ENCODE data around the gene CST3.
A peak's percentile ranks its signal among the peaks of the same experiment; 100 is the strongest.
"Not testable (repeated sequence)": the region's sequence is repeated elsewhere in the genome, so short reads cannot be mapped to it uniquely, and the experiment has no call there.

The CST3 gene

GRCh38 chr20:23637282-23638221 is at the start of gene CST3:
Gene CST3 (minus strand): TSS chr20:23637955. CDS start chr20:23637862, 93 bp downstream.
- peak within 1 kb of the TSS; percentile 81 for H3K9ac ChIP-seq (ENCODE audit: low read depth, low read length)
- peaks cover 16% of the 10 kb centered on the region for H3K4me1 ChIP-seq (ENCODE audit: insufficient read depth, low read length)
- no peaks in the 10 kb centered on the region; the same call in 1 of the 2 replicates for H3K36me3 ChIP-seq (ENCODE audit: insufficient read depth, low read length)
- H3K9me3 ChIP-seq (ENCODE audit: control insufficient read depth, insufficient read depth, low read length), result no peaks in the 10 kb centered on the region

DNA sequence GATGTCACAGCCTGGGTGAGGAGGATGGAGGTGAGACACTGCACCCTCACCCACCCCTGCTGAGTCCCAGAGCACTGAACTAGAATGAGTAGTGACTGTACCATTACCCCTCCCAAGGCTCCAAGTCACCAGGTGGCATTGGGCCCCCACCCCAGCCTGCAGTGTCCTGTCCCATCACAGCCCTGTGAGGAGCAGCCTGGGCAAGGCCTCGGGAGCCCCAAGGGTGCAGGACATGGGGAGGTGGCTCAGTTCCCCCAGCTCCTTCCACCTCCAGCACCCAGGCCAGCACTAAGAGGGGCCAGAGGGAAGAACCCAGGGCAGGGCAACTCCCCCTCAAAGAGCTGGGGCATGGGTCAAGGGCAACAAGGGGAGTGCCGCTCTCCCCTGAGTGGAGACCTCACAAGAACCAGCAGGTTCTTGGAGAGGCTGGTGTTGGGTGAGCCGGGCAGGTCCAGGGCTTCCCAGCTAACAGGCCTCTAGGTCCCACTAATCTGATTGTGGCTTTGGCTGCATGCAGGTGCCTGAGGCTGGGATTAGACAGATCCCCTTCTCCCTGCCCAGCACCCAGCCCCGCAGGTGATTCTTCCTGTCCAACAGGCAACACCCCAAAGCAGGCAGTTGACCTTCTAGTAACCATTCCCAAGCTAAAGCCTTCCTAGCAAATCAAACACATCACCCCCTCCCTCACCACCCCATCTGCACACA is 48.4 kb upstream of the CST3 start:
- no peaks in the 10 kb centered on the region for H3K4me1 ChIP-seq (ENCODE audit: insufficient read depth, low read length)
- no peaks in the 10 kb centered on the region for H3K36me3 ChIP-seq (ENCODE audit: insufficient read depth, low read length)
- H3K9ac ChIP-seq (ENCODE audit: low read depth, low read length), result no peak overlapping the region
- H3K9me3 ChIP-seq (ENCODE audit: control insufficient read depth, insufficient read depth, low read length), result no peaks in the 10 kb centered on the region

DNA sequence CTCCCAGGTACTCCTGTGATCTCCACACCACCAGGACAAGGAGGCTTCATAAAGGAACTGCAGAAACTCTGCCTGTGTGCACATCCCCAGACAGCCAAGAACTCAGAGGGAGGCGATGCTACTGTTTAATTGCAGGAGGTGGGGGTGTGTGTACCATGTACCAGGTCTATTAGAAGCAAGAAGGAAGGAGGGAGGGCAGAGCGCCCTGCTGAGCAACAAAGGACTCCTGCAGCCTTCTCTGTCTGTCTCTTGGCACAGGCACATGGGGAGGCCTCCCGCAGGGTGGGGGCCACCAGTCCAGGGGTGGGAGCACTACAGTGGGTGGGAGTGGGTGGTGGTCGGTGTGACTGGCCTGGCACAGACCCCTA is 47.8 kb upstream of the CST3 start:
- H3K9ac ChIP-seq (ENCODE audit: low read depth, low read length); H3K36me3 ChIP-seq (ENCODE audit: insufficient read depth, low read length); H3K9me3 ChIP-seq (ENCODE audit: control insufficient read depth, insufficient read depth, low read length); H3K4me1 ChIP-seq (ENCODE audit: insufficient read depth, low read length): not testable (repeated sequence)

DNA sequence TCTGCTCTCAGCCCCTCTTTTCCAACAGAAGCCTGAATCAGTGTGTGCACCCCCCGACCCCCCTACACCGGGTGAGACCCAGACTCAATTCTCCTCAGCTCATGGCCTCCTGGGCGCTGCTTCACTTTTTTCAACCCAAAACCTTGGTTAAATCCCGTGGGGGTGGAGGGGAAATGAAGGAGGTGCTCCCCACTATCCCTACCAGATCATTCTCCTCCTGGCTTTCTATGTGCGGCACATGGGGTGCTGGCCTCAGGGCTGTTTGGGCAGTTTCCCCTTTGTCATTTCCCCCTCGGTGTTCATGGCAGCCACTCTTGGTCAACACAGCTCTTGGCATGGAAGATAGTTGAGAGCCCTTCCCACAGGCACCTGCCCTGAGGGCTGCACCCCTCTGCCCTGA is 46.5 kb upstream of the CST3 start:
- Histone ChIP-seq H3K9me3 (ENCODE audit: control insufficient read depth, insufficient read depth, low read length) (peaks cover 6% of the 10 kb centered on the region), H3K4me1 (ENCODE audit: insufficient read depth, low read length) (no peaks in the 10 kb centered on the region), H3K9ac (ENCODE audit: low read depth, low read length) (no peak overlapping the region), H3K36me3 (ENCODE audit: insufficient read depth, low read length) (no peaks in the 10 kb centered on the region)

DNA sequence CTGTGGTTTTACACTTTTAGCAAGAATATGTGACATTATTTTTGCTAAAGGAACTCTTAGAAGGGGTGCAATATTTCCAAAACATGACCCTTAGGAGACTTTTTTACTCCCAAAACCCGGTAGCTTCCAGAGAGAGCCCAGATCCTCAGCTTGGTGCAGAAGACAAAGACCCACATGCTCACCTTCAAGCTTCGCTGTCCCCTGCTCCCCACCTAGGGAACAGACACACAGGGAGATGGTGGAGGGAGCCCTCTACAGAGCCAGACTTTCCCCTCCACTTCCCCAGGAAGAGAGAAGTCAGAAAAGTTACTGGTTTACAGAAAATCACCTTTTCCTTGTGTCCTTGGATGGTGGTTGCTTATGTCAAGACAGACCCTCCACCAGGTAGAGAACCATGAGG is 46.1 kb upstream of the CST3 start:
- H3K36me3 ChIP-seq (ENCODE audit: insufficient read depth, low read length), result no peaks in the 10 kb centered on the region
- no peaks in the 10 kb centered on the region for H3K4me1 ChIP-seq (ENCODE audit: insufficient read depth, low read length)
- H3K9ac ChIP-seq (ENCODE audit: low read depth, low read length), result no peak overlapping the region
- peaks cover 6% of the 10 kb centered on the region for H3K9me3 ChIP-seq (ENCODE audit: control insufficient read depth, insufficient read depth, low read length)

GRCh38 chr20:23683281-23683680 is 45.5 kb upstream of the CST3 start:
- H3K36me3 ChIP-seq (ENCODE audit: insufficient read depth, low read length), result no peaks in the 10 kb centered on the region
- peaks cover 6% of the 10 kb centered on the region for H3K9me3 ChIP-seq (ENCODE audit: control insufficient read depth, insufficient read depth, low read length)
- no peak overlapping the region for H3K9ac ChIP-seq (ENCODE audit: low read depth, low read length)
- H3K4me1 ChIP-seq (ENCODE audit: insufficient read depth, low read length), result no peaks in the 10 kb centered on the region

- Histone ChIP-seq H3K9ac (ENCODE audit: low read depth, low read length) (no peak overlapping the region), H3K9me3 (ENCODE audit: control insufficient read depth, insufficient read depth, low read length) (peaks cover 6% of the 10 kb centered on the region)
These were observed 42.4 kb upstream of the CST3 start for GRCh38 chr20:23680146-23680545.

GRCh38 chr20:23679133-23680092 is 41.7 kb upstream of the CST3 start:
- Histone ChIP-seq H3K36me3 (ENCODE audit: insufficient read depth, low read length) (no peaks in the 10 kb centered on the region), H3K4me1 (ENCODE audit: insufficient read depth, low read length) (no peaks in the 10 kb centered on the region), H3K9me3 (ENCODE audit: control insufficient read depth, insufficient read depth, low read length) (peaks cover 6% of the 10 kb centered on the region)

More at GRCh38 chr20:23680146-23680545, 42.4 kb upstream of the CST3 start:
- Histone ChIP-seq H3K36me3 (ENCODE audit: insufficient read depth, low read length) (no peaks in the 10 kb centered on the region), H3K4me1 (ENCODE audit: insufficient read depth, low read length) (no peaks in the 10 kb centered on the region)

DNA sequence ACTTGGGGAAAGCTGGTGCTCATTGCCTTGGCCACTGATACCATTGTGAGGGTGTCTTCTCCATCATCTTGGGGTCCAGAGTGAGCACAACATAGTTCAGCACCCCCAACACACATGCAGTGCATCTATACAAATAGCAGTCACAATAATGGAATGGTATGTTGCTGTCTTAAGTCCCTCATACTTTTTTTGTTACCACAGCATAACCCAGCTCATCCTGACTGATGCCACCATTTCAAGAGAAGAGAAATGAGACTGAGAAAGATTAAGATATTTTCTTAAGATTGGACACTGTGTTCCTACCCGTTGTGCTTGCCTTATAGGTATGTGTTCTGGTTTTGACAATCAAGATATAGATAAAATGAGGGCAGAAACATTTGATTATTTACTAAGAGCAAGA is 35.5 kb upstream of the CST3 start:
- no peak overlapping the region for H3K9ac ChIP-seq (ENCODE audit: low read depth, low read length)
- H3K9me3 ChIP-seq (ENCODE audit: control insufficient read depth, insufficient read depth, low read length), result no peaks in the 10 kb centered on the region
- no peaks in the 10 kb centered on the region for H3K4me1 ChIP-seq (ENCODE audit: insufficient read depth, low read length)
- no peaks in the 10 kb centered on the region for H3K36me3 ChIP-seq (ENCODE audit: insufficient read depth, low read length)

More at GRCh38 chr20:23679133-23680092, 41.7 kb upstream of the CST3 start:
- no peak overlapping the region for H3K9ac ChIP-seq (ENCODE audit: low read depth, low read length)

GRCh38 chr20:23672158-23672557 is 34.4 kb upstream of the CST3 start:
- Histone ChIP-seq H3K36me3 (ENCODE audit: insufficient read depth, low read length) (no peaks in the 10 kb centered on the region), H3K9me3 (ENCODE audit: control insufficient read depth, insufficient read depth, low read length) (no peaks in the 10 kb centered on the region)

GRCh38 chr20:23671479-23671878 is 33.7 kb upstream of the CST3 start:
- H3K36me3 ChIP-seq (ENCODE audit: insufficient read depth, low read length), result no peaks in the 10 kb centered on the region
- H3K9me3 ChIP-seq (ENCODE audit: control insufficient read depth, insufficient read depth, low read length), result no peaks in the 10 kb centered on the region
- no peaks in the 10 kb centered on the region for H3K4me1 ChIP-seq (ENCODE audit: insufficient read depth, low read length)
- H3K9ac ChIP-seq (ENCODE audit: low read depth, low read length), result no peak overlapping the region

More at GRCh38 chr20:23672158-23672557, 34.4 kb upstream of the CST3 start:
- H3K4me1 ChIP-seq (ENCODE audit: insufficient read depth, low read length), result no peaks in the 10 kb centered on the region
- no peak overlapping the region for H3K9ac ChIP-seq (ENCODE audit: low read depth, low read length)

DNA sequence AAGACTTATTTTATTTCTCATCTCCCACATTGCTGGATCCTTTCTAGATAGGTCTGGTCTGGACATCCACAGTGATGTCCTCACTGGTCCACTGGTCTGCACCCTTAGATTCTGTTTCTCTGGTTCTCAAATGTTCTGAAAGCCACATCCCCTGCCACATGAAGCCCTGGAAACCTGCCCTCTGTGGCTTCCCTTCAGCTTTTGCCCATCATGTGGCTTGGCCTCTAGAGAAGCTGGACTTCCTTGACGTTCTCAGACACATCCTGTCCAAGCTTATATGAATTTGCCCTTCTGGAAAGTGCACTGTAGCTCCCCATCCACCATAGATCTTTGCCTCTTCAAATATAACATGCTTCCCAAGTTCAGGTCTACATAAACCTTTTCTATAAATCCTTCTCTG is 32.6 kb upstream of the CST3 start:
- Histone ChIP-seq H3K9ac (ENCODE audit: low read depth, low read length) (no peak overlapping the region), H3K9me3 (ENCODE audit: control insufficient read depth, insufficient read depth, low read length) (no peaks in the 10 kb centered on the region), H3K36me3 (ENCODE audit: insufficient read depth, low read length) (no peaks in the 10 kb centered on the region), H3K4me1 (ENCODE audit: insufficient read depth, low read length) (no peaks in the 10 kb centered on the region; the same call in 1 of the 2 replicates)

DNA sequence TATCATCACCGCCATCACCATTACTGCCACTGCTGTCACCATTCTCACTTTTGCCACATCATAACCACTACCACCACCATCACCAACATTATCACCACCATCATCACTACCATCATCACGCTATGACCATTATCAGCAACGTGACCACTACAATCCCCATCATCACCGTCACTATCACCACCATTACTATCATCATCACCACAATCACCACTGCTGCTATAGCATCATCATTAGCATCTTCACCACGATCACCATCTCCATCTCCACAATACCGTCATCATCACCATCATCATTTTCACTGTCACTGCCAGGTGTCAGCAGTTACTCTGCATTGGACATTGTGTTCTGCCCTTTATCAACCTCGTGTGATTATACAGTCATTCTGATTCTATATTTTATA is 32.1 kb upstream of the CST3 start:
- Histone ChIP-seq H3K36me3 (ENCODE audit: insufficient read depth, low read length) (no peaks in the 10 kb centered on the region), H3K9ac (ENCODE audit: low read depth, low read length) (no peak overlapping the region), H3K9me3 (ENCODE audit: control insufficient read depth, insufficient read depth, low read length) (no peaks in the 10 kb centered on the region), H3K4me1 (ENCODE audit: insufficient read depth, low read length) (no peaks in the 10 kb centered on the region; the same call in 1 of the 2 replicates)

- no peaks in the 10 kb centered on the region for H3K9me3 ChIP-seq (ENCODE audit: control insufficient read depth, insufficient read depth, low read length)
- no peaks in the 10 kb centered on the region; the same call in 1 of the 2 replicates for H3K4me1 ChIP-seq (ENCODE audit: insufficient read depth, low read length)
- no peak overlapping the region for H3K9ac ChIP-seq (ENCODE audit: low read depth, low read length)
- H3K36me3 ChIP-seq (ENCODE audit: insufficient read depth, low read length), result no peaks in the 10 kb centered on the region
These were observed 31.6 kb upstream of the CST3 start for GRCh38 chr20:23669327-23669726.

Data from ES-I3 (cell line).